ENCODE measurements around the gene DMXL1.

The DMXL1 gene

DNA sequence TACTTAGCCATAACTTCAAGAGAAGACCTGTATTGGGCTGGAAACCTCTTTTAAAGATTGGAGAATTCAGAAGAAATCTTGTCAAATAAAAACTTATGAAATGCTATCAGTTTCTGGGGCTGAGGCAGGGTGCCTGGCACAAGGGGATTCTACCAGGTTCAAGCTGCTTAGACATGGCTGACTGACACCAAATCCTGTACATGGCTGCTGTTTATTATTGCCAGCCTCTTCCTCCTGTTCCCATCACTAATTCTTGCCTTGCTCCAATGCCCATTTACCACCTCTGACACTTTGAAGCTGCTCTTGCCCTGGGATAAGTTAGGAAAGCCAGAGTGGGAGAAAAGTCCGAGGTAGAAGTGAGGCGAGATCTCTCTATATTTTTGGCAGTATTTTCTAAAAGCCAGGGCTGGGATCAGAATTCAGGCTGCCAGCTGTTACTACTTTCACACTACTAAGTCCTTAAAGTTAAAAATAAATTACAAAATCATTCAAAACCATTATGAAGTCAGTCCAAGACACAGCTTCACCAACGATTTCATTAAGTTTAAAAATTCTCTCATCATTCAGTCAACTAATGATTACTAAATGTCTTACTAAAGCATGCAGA lies 218.7 kb downstream of the DMXL1 start:
- TF ChIP-seq YY1 (IDR thresholded peaks at IDR 0.05; ENCODE audit: low read depth) (no peak), CREB1 (IDR thresholded peaks at IDR 0.05; ENCODE audit: low read depth) (no peak), FOXM1 (IDR thresholded peaks at IDR 0.05; ENCODE audit: borderline replicate concordance, low read depth) (no peak), ZBTB7A (IDR thresholded peaks at IDR 0.05; ENCODE audit: low read depth) (no peak), TEAD4 (IDR thresholded peaks at IDR 0.05) (no peak), EP300 (IDR thresholded peaks at IDR 0.05; ENCODE audit: borderline replicate concordance) (no peak), TCF12 (IDR thresholded peaks at IDR 0.05; ENCODE audit: low read depth) (no peak), TAF1 (IDR thresholded peaks at IDR 0.05; ENCODE audit: low read depth) (no peak), NFIC (IDR thresholded peaks at IDR 0.05) (no peak), RAD21 (IDR thresholded peaks at IDR 0.05; ENCODE audit: low read depth) (no peak), CEBPB (IDR thresholded peaks at IDR 0.05) (no peak), EGR1 (IDR thresholded peaks at IDR 0.05) (no peak)
- TF ChIP-seq, protein P1, sequence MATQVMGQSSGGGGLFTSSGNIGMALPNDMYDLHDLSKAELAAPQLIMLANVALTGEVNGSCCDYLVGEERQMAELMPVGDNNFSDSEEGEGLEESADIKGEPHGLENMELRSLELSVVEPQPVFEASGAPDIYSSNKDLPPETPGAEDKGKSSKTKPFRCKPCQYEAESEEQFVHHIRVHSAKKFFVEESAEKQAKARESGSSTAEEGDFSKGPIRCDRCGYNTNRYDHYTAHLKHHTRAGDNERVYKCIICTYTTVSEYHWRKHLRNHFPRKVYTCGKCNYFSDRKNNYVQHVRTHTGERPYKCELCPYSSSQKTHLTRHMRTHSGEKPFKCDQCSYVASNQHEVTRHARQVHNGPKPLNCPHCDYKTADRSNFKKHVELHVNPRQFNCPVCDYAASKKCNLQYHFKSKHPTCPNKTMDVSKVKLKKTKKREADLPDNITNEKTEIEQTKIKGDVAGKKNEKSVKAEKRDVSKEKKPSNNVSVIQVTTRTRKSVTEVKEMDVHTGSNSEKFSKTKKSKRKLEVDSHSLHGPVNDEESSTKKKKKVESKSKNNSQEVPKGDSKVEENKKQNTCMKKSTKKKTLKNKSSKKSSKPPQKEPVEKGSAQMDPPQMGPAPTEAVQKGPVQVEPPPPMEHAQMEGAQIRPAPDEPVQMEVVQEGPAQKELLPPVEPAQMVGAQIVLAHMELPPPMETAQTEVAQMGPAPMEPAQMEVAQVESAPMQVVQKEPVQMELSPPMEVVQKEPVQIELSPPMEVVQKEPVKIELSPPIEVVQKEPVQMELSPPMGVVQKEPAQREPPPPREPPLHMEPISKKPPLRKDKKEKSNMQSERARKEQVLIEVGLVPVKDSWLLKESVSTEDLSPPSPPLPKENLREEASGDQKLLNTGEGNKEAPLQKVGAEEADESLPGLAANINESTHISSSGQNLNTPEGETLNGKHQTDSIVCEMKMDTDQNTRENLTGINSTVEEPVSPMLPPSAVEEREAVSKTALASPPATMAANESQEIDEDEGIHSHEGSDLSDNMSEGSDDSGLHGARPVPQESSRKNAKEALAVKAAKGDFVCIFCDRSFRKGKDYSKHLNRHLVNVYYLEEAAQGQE (IDR thresholded peaks at IDR 0.05; ENCODE audit: low read depth), result no peak
- TF ChIP-seq, protein P2, sequence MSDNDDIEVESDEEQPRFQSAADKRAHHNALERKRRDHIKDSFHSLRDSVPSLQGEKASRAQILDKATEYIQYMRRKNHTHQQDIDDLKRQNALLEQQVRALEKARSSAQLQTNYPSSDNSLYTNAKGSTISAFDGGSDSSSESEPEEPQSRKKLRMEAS (IDR thresholded peaks at IDR 0.05), result no peak
- TF ChIP-seq, protein P3, sequence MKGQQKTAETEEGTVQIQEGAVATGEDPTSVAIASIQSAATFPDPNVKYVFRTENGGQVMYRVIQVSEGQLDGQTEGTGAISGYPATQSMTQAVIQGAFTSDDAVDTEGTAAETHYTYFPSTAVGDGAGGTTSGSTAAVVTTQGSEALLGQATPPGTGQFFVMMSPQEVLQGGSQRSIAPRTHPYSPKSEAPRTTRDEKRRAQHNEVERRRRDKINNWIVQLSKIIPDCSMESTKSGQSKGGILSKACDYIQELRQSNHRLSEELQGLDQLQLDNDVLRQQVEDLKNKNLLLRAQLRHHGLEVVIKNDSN (IDR thresholded peaks at IDR 0.05), result no peak

DNA sequence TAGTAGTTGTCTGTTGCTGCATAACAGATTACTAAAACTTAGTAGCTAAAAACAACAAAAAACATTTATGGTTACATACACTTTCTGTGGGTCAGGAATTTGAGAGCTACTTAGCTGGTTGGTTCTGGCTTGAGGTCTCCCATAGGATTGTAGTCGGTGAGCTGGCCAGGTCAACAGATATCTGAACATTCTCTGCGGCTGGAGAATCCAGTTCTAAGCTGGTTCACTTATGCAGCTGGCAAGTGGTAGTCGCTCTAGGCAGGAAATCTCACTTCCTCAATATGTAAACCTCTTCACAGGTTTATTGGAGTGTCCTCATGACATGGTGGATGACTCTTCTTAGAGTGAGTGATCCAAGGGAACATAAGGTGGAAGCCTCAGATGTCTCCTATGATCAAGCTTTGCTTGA lies 219.3 kb downstream of the DMXL1 start:
- TF ChIP-seq, protein P2 (IDR thresholded peaks at IDR 0.05), result no peak
- no peak for TF ChIP-seq CEBPB (IDR thresholded peaks at IDR 0.05)
- TF ChIP-seq EGR1 (IDR thresholded peaks at IDR 0.05), result no peak
- TF ChIP-seq CREB1 (IDR thresholded peaks at IDR 0.05; ENCODE audit: low read depth), result no peak
- no peak for TF ChIP-seq TCF12 (IDR thresholded peaks at IDR 0.05; ENCODE audit: low read depth)
- no peak for TF ChIP-seq TAF1 (IDR thresholded peaks at IDR 0.05; ENCODE audit: low read depth)
- TF ChIP-seq TEAD4 (IDR thresholded peaks at IDR 0.05), result no peak
- TF ChIP-seq EP300 (IDR thresholded peaks at IDR 0.05; ENCODE audit: borderline replicate concordance), result no peak

DNA sequence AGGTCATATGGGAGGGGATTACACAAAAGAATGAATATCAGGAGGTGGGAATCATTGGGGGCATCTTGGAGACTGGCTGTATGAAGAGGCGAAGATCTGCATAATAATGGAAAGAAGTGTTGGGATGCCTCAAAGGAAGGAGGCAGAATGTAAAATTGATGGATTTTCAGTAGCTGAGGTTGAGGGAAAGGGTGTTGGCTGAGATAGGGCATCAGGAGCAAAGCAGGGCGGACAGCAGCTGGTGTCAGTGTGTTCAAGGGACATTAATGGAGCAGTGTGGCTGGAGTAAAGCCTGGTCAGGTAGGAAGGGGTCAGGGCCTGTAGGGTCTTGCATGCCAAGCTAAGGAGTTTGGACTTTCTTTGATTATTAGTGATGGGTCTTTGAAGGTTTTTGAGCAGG lies 219.7 kb downstream of the DMXL1 start:
- TF ChIP-seq YY1 (IDR thresholded peaks at IDR 0.05; ENCODE audit: low read depth) (no peak), NFIC (IDR thresholded peaks at IDR 0.05) (no peak), ZBTB7A (IDR thresholded peaks at IDR 0.05; ENCODE audit: low read depth) (no peak), EGR1 (IDR thresholded peaks at IDR 0.05) (no peak), CEBPB (IDR thresholded peaks at IDR 0.05) (no peak), TEAD4 (IDR thresholded peaks at IDR 0.05) (no peak), CREB1 (IDR thresholded peaks at IDR 0.05; ENCODE audit: low read depth) (no peak), RAD21 (IDR thresholded peaks at IDR 0.05; ENCODE audit: low read depth) (no peak), TAF1 (IDR thresholded peaks at IDR 0.05; ENCODE audit: low read depth) (no peak), TCF12 (IDR thresholded peaks at IDR 0.05; ENCODE audit: low read depth) (no peak), EP300 (IDR thresholded peaks at IDR 0.05; ENCODE audit: borderline replicate concordance) (no peak), FOXM1 (IDR thresholded peaks at IDR 0.05; ENCODE audit: borderline replicate concordance, low read depth) (no peak)
- TF ChIP-seq, protein P3 (IDR thresholded peaks at IDR 0.05), result no peak
- TF ChIP-seq, protein P1 (IDR thresholded peaks at IDR 0.05; ENCODE audit: low read depth), result no peak
- TF ChIP-seq, protein P2 (IDR thresholded peaks at IDR 0.05), result no peak

DNA sequence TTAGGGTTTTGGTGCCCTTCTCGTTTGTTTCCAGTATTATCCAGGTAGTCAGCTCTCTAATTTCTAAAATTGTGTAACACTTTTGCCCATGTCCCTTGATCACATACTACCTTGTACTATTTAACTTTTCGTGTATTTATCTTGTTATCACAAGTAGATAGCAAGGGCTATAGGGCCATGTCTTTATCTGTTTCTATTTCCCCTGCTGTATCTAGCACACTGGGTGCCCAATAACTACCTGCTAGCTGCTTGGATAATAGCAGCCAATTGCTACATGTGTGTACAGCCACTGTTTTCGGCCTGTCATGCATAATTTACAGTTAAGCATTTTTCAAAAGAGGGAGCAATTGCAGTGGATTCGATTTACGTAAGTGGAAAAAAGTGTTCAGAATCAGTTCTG lies 220.2 kb downstream of the DMXL1 start:
- TF ChIP-seq EP300 (IDR thresholded peaks at IDR 0.05; ENCODE audit: borderline replicate concordance) (no peak), NFIC (IDR thresholded peaks at IDR 0.05) (no peak), TEAD4 (IDR thresholded peaks at IDR 0.05) (no peak), FOXM1 (IDR thresholded peaks at IDR 0.05; ENCODE audit: borderline replicate concordance, low read depth) (no peak), YY1 (IDR thresholded peaks at IDR 0.05; ENCODE audit: low read depth) (no peak)

DNA sequence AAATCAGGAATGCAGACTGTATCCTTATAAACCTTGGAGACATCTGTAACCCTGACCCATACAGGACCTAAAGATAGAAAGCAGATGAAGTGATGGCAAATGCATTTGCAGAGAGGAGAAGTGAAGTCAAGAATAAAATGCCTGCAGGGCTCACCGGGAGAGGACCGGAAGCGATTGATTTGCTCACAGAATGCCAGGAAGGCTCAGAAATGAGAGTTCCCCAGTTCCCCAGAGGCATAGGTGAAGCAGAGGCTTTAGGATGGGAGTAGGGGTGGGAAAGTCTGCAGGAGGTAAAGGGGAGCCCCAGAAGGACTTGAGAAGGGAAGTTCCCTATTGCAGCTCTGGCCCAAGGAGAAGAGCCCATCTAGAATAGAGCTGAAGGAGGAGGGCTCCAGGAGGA lies 221.0 kb downstream of the DMXL1 start:
- TF ChIP-seq EGR1 (IDR thresholded peaks at IDR 0.05) (no peak), CREB1 (IDR thresholded peaks at IDR 0.05; ENCODE audit: low read depth) (no peak), RAD21 (IDR thresholded peaks at IDR 0.05; ENCODE audit: low read depth) (no peak), TAF1 (IDR thresholded peaks at IDR 0.05; ENCODE audit: low read depth) (no peak), EP300 (IDR thresholded peaks at IDR 0.05; ENCODE audit: borderline replicate concordance) (no peak), YY1 (IDR thresholded peaks at IDR 0.05; ENCODE audit: low read depth) (no peak), TEAD4 (IDR thresholded peaks at IDR 0.05) (no peak), ZBTB7A (IDR thresholded peaks at IDR 0.05; ENCODE audit: low read depth) (no peak), CEBPB (IDR thresholded peaks at IDR 0.05) (no peak)
- TF ChIP-seq, protein P2 (IDR thresholded peaks at IDR 0.05), result no peak
- TF ChIP-seq, protein P3 (IDR thresholded peaks at IDR 0.05), result no peak

Measured in Ishikawa (cell line).